Fibroblast of mammary gland (primary cell): ENCODE results near the gene OGFRL1.

ENCODE experiments used
- DNase-seq: peaks from one replicate; pipeline ENCODE4 v3.0.0-alpha.2; 2010; ENCODE audit warnings: low read depth
- H3K4me3 ChIP-seq: 2 replicates; pipeline ENCODE4 v1.5.1; 2011; ENCODE audit warnings: low read depth, mild to moderate bottlenecking, low read length, moderate library complexity; ENCODE audit not compliant: control insufficient read depth
- TF ChIP-seq, protein P1 (sequence below): conservative IDR thresholded peaks from 2 replicates; pipeline ENCODE4 v1.5.1; 2011; ENCODE audit warnings: low read depth, low read length, inconsistent platforms; ENCODE audit not compliant: control insufficient read depth, insufficient read depth

OGFRL1 gene

GRCh38 chr6:71284785-71285184 lies 3.8 kb upstream of the OGFRL1 start:
- DNase-seq, result no peak
- no peak overlapping the region for H3K4me3 ChIP-seq
- TF ChIP-seq, protein P1, sequence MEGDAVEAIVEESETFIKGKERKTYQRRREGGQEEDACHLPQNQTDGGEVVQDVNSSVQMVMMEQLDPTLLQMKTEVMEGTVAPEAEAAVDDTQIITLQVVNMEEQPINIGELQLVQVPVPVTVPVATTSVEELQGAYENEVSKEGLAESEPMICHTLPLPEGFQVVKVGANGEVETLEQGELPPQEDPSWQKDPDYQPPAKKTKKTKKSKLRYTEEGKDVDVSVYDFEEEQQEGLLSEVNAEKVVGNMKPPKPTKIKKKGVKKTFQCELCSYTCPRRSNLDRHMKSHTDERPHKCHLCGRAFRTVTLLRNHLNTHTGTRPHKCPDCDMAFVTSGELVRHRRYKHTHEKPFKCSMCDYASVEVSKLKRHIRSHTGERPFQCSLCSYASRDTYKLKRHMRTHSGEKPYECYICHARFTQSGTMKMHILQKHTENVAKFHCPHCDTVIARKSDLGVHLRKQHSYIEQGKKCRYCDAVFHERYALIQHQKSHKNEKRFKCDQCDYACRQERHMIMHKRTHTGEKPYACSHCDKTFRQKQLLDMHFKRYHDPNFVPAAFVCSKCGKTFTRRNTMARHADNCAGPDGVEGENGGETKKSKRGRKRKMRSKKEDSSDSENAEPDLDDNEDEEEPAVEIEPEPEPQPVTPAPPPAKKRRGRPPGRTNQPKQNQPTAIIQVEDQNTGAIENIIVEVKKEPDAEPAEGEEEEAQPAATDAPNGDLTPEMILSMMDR, result no peak

DNA sequence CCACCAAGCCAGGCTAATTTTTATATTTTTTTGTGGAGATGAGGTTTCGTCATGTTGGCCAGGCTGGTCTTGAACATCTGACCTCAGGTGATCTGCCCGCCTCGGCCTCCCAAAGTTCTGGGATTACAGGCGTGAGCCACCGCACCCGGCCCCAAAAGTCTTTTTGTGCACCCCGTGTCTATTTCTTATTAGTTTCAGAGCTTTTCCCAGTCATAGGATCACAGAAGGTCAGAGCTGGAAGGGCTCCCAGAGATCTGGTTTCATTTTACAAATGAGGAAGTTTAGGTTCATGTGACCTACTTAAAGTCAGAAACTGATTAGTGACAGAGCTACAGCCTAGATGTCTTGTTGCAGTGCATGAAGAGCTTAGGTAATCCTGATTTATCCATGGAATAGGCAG lies 1.6 kb upstream of the OGFRL1 start:
- no peak overlapping the region for H3K4me3 ChIP-seq
- DNase-seq, result peak; percentile 74
- TF ChIP-seq, protein P1, result no peak

GRCh38 chr6:71287926-71288227 lies 734 bp upstream of the OGFRL1 start:
- peak; percentile 58 for DNase-seq
- TF ChIP-seq, protein P1, result no peak
- peak overlapping the region; percentile 56 for H3K4me3 ChIP-seq

DNA sequence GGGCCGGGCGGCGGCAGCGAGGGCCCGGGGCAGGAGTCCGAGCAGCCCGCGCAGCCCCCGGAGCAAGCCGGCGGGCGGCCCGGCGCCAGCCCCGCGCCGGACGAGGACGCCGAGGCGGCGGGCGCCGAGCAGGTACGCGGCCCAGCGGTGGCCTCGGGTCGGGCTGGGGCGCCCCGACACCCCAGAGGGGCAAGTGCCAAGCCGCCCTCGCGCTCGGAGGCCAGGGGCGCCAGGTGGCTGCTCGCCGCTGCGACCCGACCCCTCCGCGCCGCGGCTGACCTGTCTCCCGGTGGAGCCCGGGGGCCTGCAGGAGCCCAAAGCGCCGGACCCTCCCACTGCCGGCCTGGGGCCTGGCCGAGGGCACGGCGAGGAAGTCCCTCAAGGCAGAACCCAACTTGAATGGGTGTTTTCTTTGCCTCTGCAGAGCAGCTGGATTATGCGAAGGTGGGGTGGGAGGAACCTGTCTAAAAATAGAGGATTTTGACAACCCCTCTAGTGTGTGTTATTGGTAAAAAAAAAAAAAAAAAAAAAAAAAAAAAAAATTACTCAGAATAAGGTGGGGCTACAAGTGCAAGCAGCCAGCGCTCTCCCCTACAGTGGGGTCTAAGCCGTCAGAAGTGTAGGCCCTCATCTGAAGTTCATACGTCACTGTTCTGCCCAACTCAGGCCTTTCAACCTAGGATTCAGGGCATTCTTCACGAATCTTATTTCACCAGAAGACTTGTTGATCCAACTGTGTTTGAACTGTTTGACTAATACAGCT lies 609 bp downstream of the OGFRL1 start:
- peak overlapping the region; percentile 65 for H3K4me3 ChIP-seq
- peak; percentile 37 for DNase-seq
- TF ChIP-seq, protein P1, result no peak

GRCh38 chr6:71289802-71290175 lies 1.2 kb downstream of the OGFRL1 start:
- peak overlapping the region; percentile 65 for H3K4me3 ChIP-seq
- TF ChIP-seq, protein P1, result no peak
- no peak for DNase-seq

GRCh38 chr6:71290611-71291010 lies 2.0 kb downstream of the OGFRL1 start:
- TF ChIP-seq, protein P1, result no peak
- no peak for DNase-seq
- H3K4me3 ChIP-seq, result no peak overlapping the region

GRCh38 chr6:71292001-71292400 lies 3.4 kb downstream of the OGFRL1 start:
- TF ChIP-seq, protein P1, result no peak
- no peak for DNase-seq
- H3K4me3 ChIP-seq, result no peak overlapping the region
